Fibroblast of lung (primary cell): ENCODE results near the gene TMEM89.

Experiments used
- EZH2 ChIP-seq: IDR thresholded peaks from 2 replicates; pipeline ENCODE4 v1.5.1; 2012; ENCODE audit warnings: low read length, control low read depth, mild to moderate bottlenecking; ENCODE audit errors: missing control alignments
- TF ChIP-seq, protein P1 (sequence below), 2 donors: IDR thresholded peaks in 1 of 2; conservative IDR thresholded peaks in 1 of 2; 1 replicate in 1 of 2; 2 replicates in 1 of 2; pipeline ENCODE4 v1.5.1; 2011 to 2012; ENCODE audit warnings: low read length in 2 of 2, control low read depth in 1 of 2, inconsistent platforms in 1 of 2, low read depth in 1 of 2, mild to moderate bottlenecking in 1 of 2

DNA sequence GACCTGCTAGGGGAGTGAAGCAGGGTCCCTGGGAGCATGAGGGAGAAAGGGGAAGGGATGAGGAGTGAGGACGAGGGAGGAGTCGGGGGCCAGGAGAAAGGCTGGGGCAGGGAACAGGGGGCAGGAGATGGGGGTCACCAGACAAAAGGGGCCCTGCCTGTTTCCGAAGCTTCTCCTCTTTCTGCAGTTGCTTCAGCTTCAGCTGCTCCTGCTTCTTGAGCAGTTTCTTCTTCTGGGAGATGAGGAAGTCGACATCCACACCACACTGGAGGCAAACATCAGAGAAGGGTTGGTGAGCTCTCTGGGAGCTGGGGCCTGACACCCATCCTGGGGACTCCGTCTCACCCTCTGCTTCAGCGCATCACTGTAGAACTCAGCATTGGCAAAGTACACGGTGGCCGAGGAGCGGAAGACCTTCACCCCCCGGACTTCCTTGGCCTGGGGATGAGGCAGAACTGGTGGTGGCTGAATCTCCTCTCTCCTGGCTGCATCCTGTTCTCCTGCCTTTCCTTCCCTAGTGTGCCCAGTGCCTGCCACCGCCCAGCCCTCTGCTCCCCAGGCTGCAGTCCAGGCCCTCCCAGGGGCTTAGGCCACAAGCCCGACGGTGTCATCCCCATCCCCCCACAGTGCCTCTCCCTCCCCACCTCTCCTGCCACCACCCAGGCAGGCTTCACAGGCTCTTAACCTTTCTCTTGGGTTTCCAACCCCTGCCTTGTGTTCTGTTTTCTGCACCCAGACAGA lies 6.9 kb upstream of the TMEM89 start:
- TF ChIP-seq, protein P1, sequence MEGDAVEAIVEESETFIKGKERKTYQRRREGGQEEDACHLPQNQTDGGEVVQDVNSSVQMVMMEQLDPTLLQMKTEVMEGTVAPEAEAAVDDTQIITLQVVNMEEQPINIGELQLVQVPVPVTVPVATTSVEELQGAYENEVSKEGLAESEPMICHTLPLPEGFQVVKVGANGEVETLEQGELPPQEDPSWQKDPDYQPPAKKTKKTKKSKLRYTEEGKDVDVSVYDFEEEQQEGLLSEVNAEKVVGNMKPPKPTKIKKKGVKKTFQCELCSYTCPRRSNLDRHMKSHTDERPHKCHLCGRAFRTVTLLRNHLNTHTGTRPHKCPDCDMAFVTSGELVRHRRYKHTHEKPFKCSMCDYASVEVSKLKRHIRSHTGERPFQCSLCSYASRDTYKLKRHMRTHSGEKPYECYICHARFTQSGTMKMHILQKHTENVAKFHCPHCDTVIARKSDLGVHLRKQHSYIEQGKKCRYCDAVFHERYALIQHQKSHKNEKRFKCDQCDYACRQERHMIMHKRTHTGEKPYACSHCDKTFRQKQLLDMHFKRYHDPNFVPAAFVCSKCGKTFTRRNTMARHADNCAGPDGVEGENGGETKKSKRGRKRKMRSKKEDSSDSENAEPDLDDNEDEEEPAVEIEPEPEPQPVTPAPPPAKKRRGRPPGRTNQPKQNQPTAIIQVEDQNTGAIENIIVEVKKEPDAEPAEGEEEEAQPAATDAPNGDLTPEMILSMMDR (conservative IDR thresholded peaks at IDR 0.05 in 1 of 2, IDR thresholded peaks at IDR 0.05 in 1 of 2; ENCODE audit: low read depth in 1 of 2, low read length in 2 of 2) = no peak
- TF ChIP-seq EZH2 = no peak
